Measurements from ENCODE around the gene STX7. TPM values are rescaled to one million over a fixed set of nuclear protein-coding genes. Genes with fewer than 3 reads are reported as not detected.

STX7 gene
- total and polyA plus RNA-seq, 3 donors from 2014 or later: 12.7 to 18.8 (median 16.2) TPM

GRCh38 chr6:132458887-132459604 is 53.9 kb downstream of the STX7 start:
- TF ChIP-seq POLR2A (IDR thresholded peaks at IDR 0.05) (no peak), CTCF (IDR thresholded peaks at IDR 0.05) (no peak)
- Histone ChIP-seq H3K36me3 (ENCODE audit: low read depth, missing control alignments) (no peaks in the 10 kb centered on the region), H3K9me3 (no peaks in the 10 kb centered on the region), H3K27ac (no peak overlapping the region), H3K4me1 (no peaks in the 10 kb centered on the region), H3K4me3 (no peak overlapping the region), H3K27me3 (no peaks in the 10 kb centered on the region)
- no peak for DNase-seq
- intact Hi-C loops (cut with DNase I; ENCODE audit: low total_unique reads): no loop called here
- WGBS, 2 donors: 91 to 92% methylated on average over 6 of the region's 6 CpGs

GRCh38 chr6:132456700-132457143 is 56.2 kb downstream of the STX7 start:
- no peak for DNase-seq
- WGBS, 2 donors: 93 to 96% methylated on average over 4 of the region's 4 CpGs
- no peak for TF ChIP-seq CTCF (IDR thresholded peaks at IDR 0.05)
- no peak for TF ChIP-seq POLR2A (IDR thresholded peaks at IDR 0.05)
- Histone ChIP-seq H3K9me3 (no peaks in the 10 kb centered on the region), H3K27ac (no peak overlapping the region), H3K27me3 (no peaks in the 10 kb centered on the region), H3K4me3 (no peak overlapping the region), H3K4me1 (no peaks in the 10 kb centered on the region), H3K36me3 (ENCODE audit: low read depth, missing control alignments) (no peaks in the 10 kb centered on the region)
- intact Hi-C loops (cut with DNase I; ENCODE audit: low total_unique reads): no loop called here

- intact Hi-C loops (cut with DNase I; ENCODE audit: low total_unique reads): no loop called here
- no peak for DNase-seq
- no peak overlapping the region for H3K27ac ChIP-seq
- H3K27me3 ChIP-seq: no peaks in the 10 kb centered on the region
- H3K36me3 ChIP-seq (ENCODE audit: low read depth, missing control alignments): no peaks in the 10 kb centered on the region
- no peak overlapping the region for H3K4me3 ChIP-seq
- H3K4me1 ChIP-seq: no peaks in the 10 kb centered on the region
- 83 to 84% methylated on average over 5 of the region's 5 CpGs for WGBS, 2 donors
- TF ChIP-seq POLR2A (IDR thresholded peaks at IDR 0.05) (no peak), CTCF (IDR thresholded peaks at IDR 0.05) (no peak)
- H3K9me3 ChIP-seq: no peaks in the 10 kb centered on the region
Observed at GRCh38 chr6:132446855-132447241, 66.1 kb downstream of the STX7 start.

- WGBS, 2 donors: 58% methylated on average over 4 of the region's 4 CpGs
- no peaks in the 10 kb centered on the region for H3K36me3 ChIP-seq (ENCODE audit: low read depth, missing control alignments)
- intact Hi-C loops (cut with DNase I; ENCODE audit: low total_unique reads): no loop called here
- no peaks in the 10 kb centered on the region for H3K9me3 ChIP-seq
- no peak for TF ChIP-seq CTCF (IDR thresholded peaks at IDR 0.05)
- H3K27me3 ChIP-seq: no peaks in the 10 kb centered on the region
- DNase-seq: no peak
- no peak overlapping the region for H3K4me3 ChIP-seq
- H3K4me1 ChIP-seq: no peaks in the 10 kb centered on the region
- H3K27ac ChIP-seq: no peak overlapping the region
Observed at GRCh38 chr6:132446141-132446854, 66.6 kb downstream of the STX7 start.

Measured in testis (tissue), 3 donors.